HFF-Myc (cell line): ENCODE measurements around the gene TCF21.

Source experiments
- DNase-seq: peaks from one replicate; pipeline ENCODE4 v3.0.0-alpha.2; 2011; ENCODE audit warnings: low read depth; ENCODE audit errors: extremely low read depth
- H3K4me3 ChIP-seq: replicated peaks from 2 replicates; pipeline ENCODE4 v1.5.1; 2011; ENCODE audit warnings: low read depth, mild to moderate bottlenecking, control low read depth, low read length
- TF ChIP-seq, protein P1 (sequence below): IDR thresholded peaks from 2 replicates; pipeline ENCODE4 v1.5.1; 2012; ENCODE audit warnings: mild to moderate bottlenecking, low read depth, low read length, control low read depth; ENCODE audit errors: missing control alignments

The TCF21 gene

DNA sequence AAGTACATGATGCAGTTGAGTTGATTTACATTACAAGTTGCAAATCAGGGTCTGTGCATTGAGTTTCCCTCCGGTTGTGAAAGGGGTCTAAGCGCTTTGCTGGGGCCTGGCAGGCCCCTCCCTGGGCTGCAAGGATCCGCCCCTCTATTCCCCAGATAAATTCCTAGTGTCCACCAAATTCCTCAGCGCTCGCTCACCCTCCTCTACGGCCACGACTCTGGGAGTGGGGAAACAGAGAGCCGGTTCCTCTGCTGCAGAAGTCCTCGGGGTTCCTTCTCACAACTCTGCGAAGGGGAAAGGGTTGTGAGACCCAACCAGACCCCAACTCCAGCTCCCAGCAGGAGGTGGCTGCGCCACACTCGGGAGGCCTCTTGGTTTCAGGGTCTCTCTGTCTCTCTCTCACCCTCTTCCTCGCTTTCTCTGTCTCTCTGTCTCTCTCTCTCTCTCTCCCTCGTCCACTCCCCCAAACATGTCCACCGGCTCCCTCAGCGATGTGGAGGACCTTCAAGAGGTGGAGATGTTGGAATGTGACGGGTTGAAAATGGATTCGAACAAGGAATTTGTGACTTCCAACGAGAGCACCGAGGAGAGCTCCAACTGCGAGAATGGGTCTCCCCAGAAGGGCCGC is at the start of gene TCF21:
TSS of gene TCF21 (plus strand) at position 185 of the 628 bp plus-strand sequence. CDS start at position 470, 285 bp downstream.
- TF ChIP-seq, protein P1, sequence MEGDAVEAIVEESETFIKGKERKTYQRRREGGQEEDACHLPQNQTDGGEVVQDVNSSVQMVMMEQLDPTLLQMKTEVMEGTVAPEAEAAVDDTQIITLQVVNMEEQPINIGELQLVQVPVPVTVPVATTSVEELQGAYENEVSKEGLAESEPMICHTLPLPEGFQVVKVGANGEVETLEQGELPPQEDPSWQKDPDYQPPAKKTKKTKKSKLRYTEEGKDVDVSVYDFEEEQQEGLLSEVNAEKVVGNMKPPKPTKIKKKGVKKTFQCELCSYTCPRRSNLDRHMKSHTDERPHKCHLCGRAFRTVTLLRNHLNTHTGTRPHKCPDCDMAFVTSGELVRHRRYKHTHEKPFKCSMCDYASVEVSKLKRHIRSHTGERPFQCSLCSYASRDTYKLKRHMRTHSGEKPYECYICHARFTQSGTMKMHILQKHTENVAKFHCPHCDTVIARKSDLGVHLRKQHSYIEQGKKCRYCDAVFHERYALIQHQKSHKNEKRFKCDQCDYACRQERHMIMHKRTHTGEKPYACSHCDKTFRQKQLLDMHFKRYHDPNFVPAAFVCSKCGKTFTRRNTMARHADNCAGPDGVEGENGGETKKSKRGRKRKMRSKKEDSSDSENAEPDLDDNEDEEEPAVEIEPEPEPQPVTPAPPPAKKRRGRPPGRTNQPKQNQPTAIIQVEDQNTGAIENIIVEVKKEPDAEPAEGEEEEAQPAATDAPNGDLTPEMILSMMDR, result no peak
- no peak for DNase-seq
- no peak within 1 kb of the TSS for H3K4me3 ChIP-seq

DNA sequence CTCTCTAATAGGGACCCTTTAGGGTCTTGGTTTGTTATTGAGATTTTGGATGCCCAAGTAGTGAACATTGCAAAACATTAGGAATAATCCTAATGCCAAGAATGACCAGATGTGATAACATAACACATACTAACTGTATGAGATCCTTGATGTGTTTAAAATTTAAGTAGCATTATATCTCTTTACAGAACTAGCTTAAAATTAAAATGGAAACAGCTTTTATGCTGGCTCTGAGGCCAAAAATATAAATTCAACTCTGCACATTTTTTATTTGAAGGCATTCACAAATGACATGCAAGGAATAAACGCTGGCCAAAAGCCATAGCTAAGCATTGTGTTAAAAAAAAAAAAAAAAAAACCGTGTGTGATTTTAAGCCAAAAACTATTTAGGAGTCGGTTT is 47.7 kb upstream of the TCF21 start:
- DNase-seq, result no peak
- TF ChIP-seq, protein P1, result no peak
- H3K4me3 ChIP-seq, result no peak overlapping the region

DNA sequence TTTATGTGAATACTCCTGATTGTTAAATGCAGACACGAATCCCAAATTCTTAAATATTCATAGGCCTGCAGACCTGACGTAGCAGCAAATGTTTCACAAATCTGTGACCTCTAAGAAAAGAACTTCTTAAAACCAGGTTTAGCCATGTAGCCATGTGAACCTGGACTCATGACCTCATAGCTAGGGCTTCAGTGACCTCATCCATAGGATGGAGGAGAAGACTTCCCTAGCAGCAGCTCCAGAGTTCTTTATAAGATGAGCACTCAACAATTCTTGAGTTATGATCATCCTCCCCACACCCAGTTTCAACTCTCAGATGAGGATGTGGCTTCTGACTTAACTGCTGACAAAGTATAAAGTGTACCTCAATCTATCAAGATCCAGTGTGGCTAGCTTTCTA is 45.8 kb upstream of the TCF21 start:
- TF ChIP-seq, protein P1, result no peak
- no peak overlapping the region for H3K4me3 ChIP-seq
- DNase-seq, result no peak

DNA sequence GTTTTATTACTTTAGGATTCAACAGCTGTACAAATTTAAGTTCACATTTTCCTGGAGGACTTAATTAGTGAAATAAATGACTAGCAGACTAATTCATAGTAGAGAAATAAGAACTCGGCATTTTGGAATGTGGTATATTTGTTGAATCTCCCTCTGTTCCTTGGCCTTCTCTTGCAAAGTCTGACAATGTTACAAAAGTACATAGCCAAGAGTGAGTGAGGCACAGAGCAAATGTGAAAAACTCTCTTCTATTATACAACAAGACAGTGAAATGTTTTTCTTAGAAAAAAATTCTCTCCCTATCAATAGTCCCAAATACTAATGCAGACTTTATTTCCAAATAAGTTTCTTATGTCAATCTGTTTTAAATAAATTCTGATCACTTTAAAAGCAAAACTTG is 44.2 kb upstream of the TCF21 start:
- H3K4me3 ChIP-seq, result no peak overlapping the region
- no peak for DNase-seq
- TF ChIP-seq, protein P1, result no peak

DNA sequence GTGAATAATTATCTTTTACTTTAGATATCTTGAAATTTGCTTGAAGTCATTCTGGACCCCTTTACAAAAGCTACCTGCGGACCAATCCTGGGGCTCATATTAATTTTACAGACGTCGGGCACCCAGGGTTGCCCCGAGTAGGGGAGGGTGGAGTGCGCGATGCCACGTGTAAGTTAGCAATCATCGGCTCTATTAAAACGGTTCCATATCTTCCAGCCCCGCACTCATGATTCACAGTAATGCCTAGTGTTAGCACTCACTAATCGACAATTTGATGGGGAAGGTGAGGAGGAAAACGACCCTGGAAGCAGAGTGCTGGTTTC is 34.9 kb upstream of the TCF21 start:
- TF ChIP-seq, protein P1, result no peak
- no peak for DNase-seq
- no peak overlapping the region for H3K4me3 ChIP-seq

DNA sequence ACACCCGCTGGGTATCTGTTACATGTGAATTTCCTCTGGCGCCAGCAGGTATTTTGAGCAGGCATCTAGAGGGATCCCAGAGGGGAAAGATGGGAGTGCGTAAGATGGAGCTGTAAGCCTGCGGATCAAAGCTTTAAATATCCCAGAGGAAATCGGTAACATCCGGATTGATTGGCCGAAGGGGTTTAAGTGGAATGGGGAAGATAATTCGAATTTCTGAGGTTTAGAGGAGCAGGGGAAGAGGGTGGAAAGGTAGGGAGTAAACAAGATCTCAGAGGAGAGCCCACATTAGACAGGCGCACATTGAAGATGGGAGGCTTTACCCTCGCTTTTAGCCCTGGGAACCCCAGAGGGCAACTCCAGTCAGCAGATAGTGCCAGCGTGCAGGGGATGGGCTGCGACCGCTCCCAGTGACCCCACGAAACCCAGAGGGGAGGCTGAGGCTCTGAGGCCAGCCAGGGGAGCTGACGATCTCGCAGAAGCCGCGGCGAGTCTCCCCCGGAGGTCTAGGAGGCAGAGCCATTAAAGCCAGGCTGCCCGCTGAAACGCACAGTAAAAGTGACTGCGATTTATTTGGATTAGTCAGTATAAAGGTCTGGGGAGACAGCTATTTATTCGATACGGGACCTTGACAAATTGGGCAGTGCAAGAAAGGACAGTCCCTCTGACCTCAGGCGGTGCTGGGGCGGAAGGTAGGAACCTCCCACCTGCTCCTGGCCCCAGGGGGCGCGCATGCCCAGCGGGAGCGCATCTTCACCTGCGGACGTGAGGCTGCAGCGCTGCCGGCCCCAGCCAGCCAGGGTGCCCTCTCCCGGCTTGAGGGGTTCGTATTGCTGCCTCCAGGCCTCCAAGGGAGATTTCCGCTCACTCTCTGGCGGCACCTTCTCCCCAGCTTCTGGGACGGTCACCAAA is 34.3 kb upstream of the TCF21 start:
- H3K4me3 ChIP-seq, result no peak overlapping the region
- DNase-seq, result no peak
- TF ChIP-seq, protein P1, result no peak
